GM21515 (cell line): ENCODE results near the gene HTR5A.

Experiments
- ATAC-seq: cut with Tn5 transposase; IDR thresholded peaks from one replicate; pipeline ENCODE4 v1.9.1; 2021; ENCODE audit not compliant: unreplicated experiment

The HTR5A gene

GRCh38 chr7:155136619-155137243, 66.6 kb downstream of the HTR5A start:
- no peak for ATAC-seq
